Measurements from ENCODE around the gene DRC7. TPM values are rescaled to one million over a fixed set of nuclear protein-coding genes. Genes with fewer than 3 reads are reported as not detected.

The DRC7 gene
- total RNA-seq, 3 donors from 2014 or later: 1.5 TPM; not detected in 2

- no peak overlapping the region for H3K4me3 ChIP-seq
- no peaks in the 10 kb centered on the region for H3K36me3 ChIP-seq
- H3K9me3 ChIP-seq: no peaks in the 10 kb centered on the region
- no peak for DNase-seq (ENCODE audit: low spot score in 2 of 2)
- TF ChIP-seq POLR2A (IDR thresholded peaks at IDR 0.05) (no peak), POLR2AphosphoS5 (IDR thresholded peaks at IDR 0.05) (no peak), CTCF (IDR thresholded peaks at IDR 0.05) (no peak)
- H3K4me1 ChIP-seq: peaks cover 0 to 6% of the 10 kb centered on the region in 2 donors
- intact Hi-C loops (cut with DNase I; ENCODE audit: low total_unique reads): no loop called here
- no peak overlapping the region for H3K27ac ChIP-seq
- H3K27me3 ChIP-seq: no peaks in the 10 kb centered on the region
These were observed 14.7 kb upstream of the DRC7 start for GRCh38 chr16:57679767-57680482.

GRCh38 chr16:57680842-57681375 lies 13.7 kb upstream of the DRC7 start:
- peaks cover 0 to 6% of the 10 kb centered on the region in 2 donors for H3K4me1 ChIP-seq
- H3K36me3 ChIP-seq: no peaks in the 10 kb centered on the region
- H3K9me3 ChIP-seq: no peaks in the 10 kb centered on the region
- no peak overlapping the region for H3K4me3 ChIP-seq
- no peaks in the 10 kb centered on the region for H3K27me3 ChIP-seq
- no peak for DNase-seq (ENCODE audit: low spot score in 2 of 2)
- intact Hi-C loops (cut with DNase I; ENCODE audit: low total_unique reads): no loop called here
- no peak overlapping the region for H3K27ac ChIP-seq
- TF ChIP-seq CTCF (IDR thresholded peaks at IDR 0.05): no peak
- no peak for TF ChIP-seq POLR2A (IDR thresholded peaks at IDR 0.05)
- no peak for TF ChIP-seq POLR2AphosphoS5 (IDR thresholded peaks at IDR 0.05)

GRCh38 chr16:57681950-57682728 lies 12.5 kb upstream of the DRC7 start:
- TF ChIP-seq POLR2A (IDR thresholded peaks at IDR 0.05) (no peak), CTCF (IDR thresholded peaks at IDR 0.05) (no peak), POLR2AphosphoS5 (IDR thresholded peaks at IDR 0.05) (no peak)
- Histone ChIP-seq H3K27me3 (no peaks in the 10 kb centered on the region), H3K4me3 (no peak overlapping the region), H3K4me1 (peaks cover 0 to 6% of the 10 kb centered on the region in 2 donors), H3K36me3 (no peaks in the 10 kb centered on the region), H3K9me3 (no peaks in the 10 kb centered on the region), H3K27ac (no peak overlapping the region)
- no peak for DNase-seq (ENCODE audit: low spot score in 2 of 2)
- intact Hi-C loops (cut with DNase I; ENCODE audit: low total_unique reads): no loop called here

- Histone ChIP-seq H3K9me3 (no peaks in the 10 kb centered on the region), H3K27me3 (no peaks in the 10 kb centered on the region), H3K4me1 (peaks cover 0 to 3% of the 10 kb centered on the region in 2 donors), H3K27ac (no peak overlapping the region), H3K36me3 (no peaks in the 10 kb centered on the region), H3K4me3 (no peak overlapping the region)
- intact Hi-C loops (cut with DNase I; ENCODE audit: low total_unique reads): no loop called here
- no peak for TF ChIP-seq POLR2AphosphoS5 (IDR thresholded peaks at IDR 0.05)
- TF ChIP-seq POLR2A (IDR thresholded peaks at IDR 0.05): no peak
- TF ChIP-seq CTCF (IDR thresholded peaks at IDR 0.05): no peak
- no peak for DNase-seq (ENCODE audit: low spot score in 2 of 2)
These were observed 11.6 kb upstream of the DRC7 start for GRCh38 chr16:57682809-57683635.

All from breast epithelium (tissue), 4 donors.